K562 (cell line): ENCODE results near the gene BLOC1S3. TPM values are rescaled to one million over a fixed set of nuclear protein-coding genes. Genes with fewer than 3 reads are reported as not detected.

Experiments
- CBX3 ChIP-seq, 2 experiments: IDR thresholded peaks; 1 replicate in 1 of 2; 2 replicates in 1 of 2; pipeline ENCODE4 v1.6.1; 2012; ENCODE audit warnings: inconsistent platforms in 2 of 2, low read length in 2 of 2, borderline replicate concordance in 1 of 2, control low read depth in 1 of 2
- CEBPG ChIP-seq, 3 experiments: fragments of 200-800 bp in 1 of 3; sonication (Bioruptor generic) in 1 of 3; sonication (generic) in 1 of 3; formaldehyde crosslinking in 1 of 3; IDR thresholded peaks in 2 of 3; conservative IDR thresholded peaks in 1 of 3; 2 replicates each; pipeline versions ENCODE4 v1.6.1 to v1.8.0; 2016 to 2022; ENCODE audit warnings: missing compliant biosample characterization in 2 of 3, missing genetic modification characterization in 2 of 3, mild to moderate bottlenecking in 1 of 3, missing genetic modification reagents in 1 of 3
- DMBX1 ChIP-seq: fragments of 250-450 bp; sonication (Bioruptor Pico); IDR thresholded peaks from 2 replicates; pipeline ENCODE4 v1.8.0; 2022; ENCODE audit warnings: inconsistent platforms, mild to moderate bottlenecking, moderate library complexity, borderline replicate concordance
- KLF1 ChIP-seq: fragments of 450-650 bp; IDR thresholded peaks from 2 replicates; pipeline ENCODE4 v1.6.1; 2016; ENCODE audit warnings: missing genetic modification characterization, missing compliant biosample characterization
- NCOA6 ChIP-seq: fragments of 450-650 bp; IDR thresholded peaks from 2 replicates; pipeline ENCODE4 v1.6.1; 2017; ENCODE audit warnings: mild to moderate bottlenecking
- NFIX ChIP-seq: fragments of 250-450 bp; sonication (Bioruptor Pico); IDR thresholded peaks from 2 replicates; pipeline ENCODE4 v1.4.0; 2020; ENCODE audit warnings: low read depth, mild to moderate bottlenecking, moderate library complexity
- NFRKB ChIP-seq: fragments of 450-650 bp; IDR thresholded peaks from 2 replicates; pipeline ENCODE4 v1.6.1; 2016; ENCODE audit warnings: low read depth
- PRPF4 ChIP-seq: fragments of 200-400 bp; formaldehyde crosslinking; IDR thresholded peaks from one replicate; pipeline ENCODE4 v1.6.1; 2017; ENCODE audit warnings: low read length, low read depth, mild to moderate bottlenecking; ENCODE audit not compliant: insufficient read depth, poor library complexity, severe bottlenecking
- RBBP5 ChIP-seq: fragments of 200-600 bp; sonication (generic); IDR thresholded peaks from 2 replicates; pipeline ENCODE4 v1.6.1; 2012; ENCODE audit warnings: borderline replicate concordance, mild to moderate bottlenecking, low read length, control low read depth, inconsistent platforms; ENCODE audit not compliant: insufficient read depth, poor library complexity, severe bottlenecking
- SIN3B ChIP-seq: fragments of 450-650 bp; IDR thresholded peaks from 2 replicates; pipeline ENCODE4 v1.6.1; 2017; ENCODE audit warnings: low read depth, mild to moderate bottlenecking, moderate library complexity
- SRSF3 ChIP-seq: fragments of 200-400 bp; formaldehyde crosslinking; IDR thresholded peaks from 2 replicates; pipeline ENCODE4 v1.6.1; 2016; ENCODE audit warnings: mild to moderate bottlenecking, low read length, moderate library complexity; ENCODE audit not compliant: insufficient read depth
- SUPT5H ChIP-seq: fragments of 450-650 bp; IDR thresholded peaks from 2 replicates; pipeline ENCODE4 v1.6.1; 2016
- polyA plus RNA-seq, 8 experiments: library from polyadenylated mRNA; depleted of rRNA in 4 of 8; stranded (reverse) in 5 of 8; unstranded in 3 of 8; fragments of >200 nt; fragmentation: Nextera tagmentation in 2 of 8; fragmentation: Illumina TruSeq in 1 of 8; extraction: Ambion mirVana in 2 of 8; extraction: Trizol in 1 of 8; gene quantifications; 2 replicates each; pipeline versions ENCODE4 v1.2.1 to v1.2.3, GENCODE V29; 2011 to 2014; ENCODE audit warnings: inconsistent platforms in 1 of 8, missing spikeins in 1 of 8
- total RNA-seq, 7 experiments: library from RNA; depleted of rRNA in 6 of 7; stranded (reverse); fragments of >200 nt in 6 of 7; fragmentation: Illumina TruSeq in 2 of 7; extraction: Trizol in 2 of 7; gene quantifications; 2 replicates each; pipeline versions ENCODE4 v1.2.1 to v1.2.3, GENCODE V29; 2011 to 2021; ENCODE audit warnings: low replicate concordance in 1 of 7
- TF ChIP-seq, protein P1 (sequence below): IDR thresholded peaks from 3 replicates; pipeline ENCODE4 v1.6.1; 2011; ENCODE audit warnings: borderline replicate concordance, mild to moderate bottlenecking; ENCODE audit not compliant: insufficient read length, insufficient read depth
- TF ChIP-seq, protein P2 (sequence below): fragments of 450-650 bp; IDR thresholded peaks from 2 replicates; pipeline ENCODE4 v1.6.1; 2018; ENCODE audit warnings: mild to moderate bottlenecking, low read depth; ENCODE audit not compliant: partially characterized antibody
- TF ChIP-seq, protein P3 (sequence below): fragments of 250-450 bp; sonication (Bioruptor Pico); IDR thresholded peaks from 2 replicates; pipeline ENCODE4 v1.9.0; 2021; ENCODE audit warnings: mild to moderate bottlenecking, inconsistent platforms
- TF ChIP-seq, protein P4 (sequence below): sonication (generic); formaldehyde crosslinking; IDR thresholded peaks from 2 replicates; pipeline ENCODE4 v1.8.0; 2022; ENCODE audit warnings: missing genetic modification reagents, mild to moderate bottlenecking, borderline replicate concordance

BLOC1S3 gene
- total and polyA plus RNA-seq, 9 of the 15 experiments (the other 6 are each of a cell fraction or from before 2014, with no cell fraction given) = 3.9 to 20.2 (median 10.4) TPM

DNA sequence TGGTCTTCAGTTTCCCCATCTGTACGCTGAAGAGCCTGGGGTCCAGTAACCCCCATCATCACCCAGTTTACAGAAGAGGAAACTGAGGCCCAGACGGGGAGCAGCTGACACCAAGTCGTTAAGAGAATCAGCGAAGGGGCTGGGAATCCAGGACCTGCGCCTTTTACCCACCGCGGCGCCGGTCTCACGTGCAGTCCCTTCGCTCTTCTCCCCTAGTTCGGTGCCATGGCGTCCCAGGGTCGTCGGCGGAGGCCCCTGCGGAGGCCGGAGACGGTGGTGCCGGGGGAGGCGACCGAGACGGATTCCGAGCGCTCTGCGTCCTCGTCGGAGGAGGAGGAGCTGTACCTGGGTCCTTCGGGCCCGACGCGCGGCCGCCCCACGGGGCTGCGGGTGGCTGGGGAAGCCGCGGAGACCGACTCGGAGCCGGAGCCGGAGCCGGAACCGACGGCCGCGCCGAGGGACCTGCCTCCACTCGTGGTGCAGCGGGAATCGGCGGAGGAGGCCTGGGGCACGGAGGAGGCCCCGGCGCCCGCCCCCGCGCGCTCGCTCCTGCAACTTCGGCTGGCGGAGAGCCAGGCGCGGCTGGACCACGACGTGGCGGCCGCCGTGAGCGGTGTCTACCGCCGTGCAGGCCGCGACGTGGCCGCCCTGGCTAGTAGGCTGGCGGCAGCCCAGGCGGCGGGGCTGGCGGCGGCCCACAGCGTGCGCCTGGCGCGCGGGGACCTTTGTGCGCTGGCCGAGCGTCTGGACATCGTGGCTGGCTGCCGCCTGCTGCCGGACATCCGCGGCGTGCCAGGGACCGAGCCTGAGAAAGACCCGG lies 698 bp downstream of the BLOC1S3 start (continued):
- TF ChIP-seq, protein P1, sequence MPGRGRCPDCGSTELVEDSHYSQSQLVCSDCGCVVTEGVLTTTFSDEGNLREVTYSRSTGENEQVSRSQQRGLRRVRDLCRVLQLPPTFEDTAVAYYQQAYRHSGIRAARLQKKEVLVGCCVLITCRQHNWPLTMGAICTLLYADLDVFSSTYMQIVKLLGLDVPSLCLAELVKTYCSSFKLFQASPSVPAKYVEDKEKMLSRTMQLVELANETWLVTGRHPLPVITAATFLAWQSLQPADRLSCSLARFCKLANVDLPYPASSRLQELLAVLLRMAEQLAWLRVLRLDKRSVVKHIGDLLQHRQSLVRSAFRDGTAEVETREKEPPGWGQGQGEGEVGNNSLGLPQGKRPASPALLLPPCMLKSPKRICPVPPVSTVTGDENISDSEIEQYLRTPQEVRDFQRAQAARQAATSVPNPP = no peak
- TF ChIP-seq, protein P2, sequence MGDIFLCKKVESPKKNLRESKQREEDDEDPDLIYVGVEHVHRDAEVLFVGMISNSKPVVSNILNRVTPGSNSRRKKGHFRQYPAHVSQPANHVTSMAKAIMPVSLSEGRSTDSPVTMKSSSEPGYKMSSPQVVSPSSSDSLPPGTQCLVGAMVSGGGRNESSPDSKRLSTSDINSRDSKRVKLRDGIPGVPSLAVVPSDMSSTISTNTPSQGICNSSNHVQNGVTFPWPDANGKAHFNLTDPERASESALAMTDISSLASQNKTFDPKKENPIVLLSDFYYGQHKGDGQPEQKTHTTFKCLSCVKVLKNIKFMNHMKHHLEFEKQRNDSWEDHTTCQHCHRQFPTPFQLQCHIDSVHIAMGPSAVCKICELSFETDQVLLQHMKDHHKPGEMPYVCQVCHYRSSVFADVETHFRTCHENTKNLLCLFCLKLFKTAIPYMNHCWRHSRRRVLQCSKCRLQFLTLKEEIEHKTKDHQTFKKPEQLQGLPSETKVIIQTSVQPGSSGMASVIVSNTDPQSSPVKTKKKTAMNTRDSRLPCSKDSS = no peak
- TF ChIP-seq CEBPG (CRISPR knock-in tag; IDR thresholded peaks at IDR 0.05) (no peak), CEBPG (tag; conservative IDR thresholded peaks at IDR 0.05 in 1 of 2, IDR thresholded peaks at IDR 0.05 in 1 of 2) (no peak), SUPT5H (0 out of 2 replicates have a peak, but pooled peaks have one; percentile 30), DMBX1 (CRISPR knock-in tag) (no peak), KLF1 (tag) (peak; percentile 12; the same call in 1 of the 2 replicates), SIN3B (no peak; the same call in none of the 2 replicates), SRSF3 (no peak), PRPF4 (no peak), CBX3 (IDR thresholded peaks at IDR 0.05; ENCODE audit: borderline replicate concordance in 1 of 2, low read length in 2 of 2) (no peak), RBBP5 (peak; percentile 62), NFIX (CRISPR knock-in tag) (no peak), NFRKB (no peak), NCOA6 (peak; percentile 71; the same call in 1 of the 2 replicates)
- TF ChIP-seq, protein P3, sequence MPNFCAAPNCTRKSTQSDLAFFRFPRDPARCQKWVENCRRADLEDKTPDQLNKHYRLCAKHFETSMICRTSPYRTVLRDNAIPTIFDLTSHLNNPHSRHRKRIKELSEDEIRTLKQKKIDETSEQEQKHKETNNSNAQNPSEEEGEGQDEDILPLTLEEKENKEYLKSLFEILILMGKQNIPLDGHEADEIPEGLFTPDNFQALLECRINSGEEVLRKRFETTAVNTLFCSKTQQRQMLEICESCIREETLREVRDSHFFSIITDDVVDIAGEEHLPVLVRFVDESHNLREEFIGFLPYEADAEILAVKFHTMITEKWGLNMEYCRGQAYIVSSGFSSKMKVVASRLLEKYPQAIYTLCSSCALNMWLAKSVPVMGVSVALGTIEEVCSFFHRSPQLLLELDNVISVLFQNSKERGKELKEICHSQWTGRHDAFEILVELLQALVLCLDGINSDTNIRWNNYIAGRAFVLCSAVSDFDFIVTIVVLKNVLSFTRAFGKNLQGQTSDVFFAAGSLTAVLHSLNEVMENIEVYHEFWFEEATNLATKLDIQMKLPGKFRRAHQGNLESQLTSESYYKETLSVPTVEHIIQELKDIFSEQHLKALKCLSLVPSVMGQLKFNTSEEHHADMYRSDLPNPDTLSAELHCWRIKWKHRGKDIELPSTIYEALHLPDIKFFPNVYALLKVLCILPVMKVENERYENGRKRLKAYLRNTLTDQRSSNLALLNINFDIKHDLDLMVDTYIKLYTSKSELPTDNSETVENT (CRISPR knock-in tag) = peak; percentile 54
- TF ChIP-seq, protein P4, sequence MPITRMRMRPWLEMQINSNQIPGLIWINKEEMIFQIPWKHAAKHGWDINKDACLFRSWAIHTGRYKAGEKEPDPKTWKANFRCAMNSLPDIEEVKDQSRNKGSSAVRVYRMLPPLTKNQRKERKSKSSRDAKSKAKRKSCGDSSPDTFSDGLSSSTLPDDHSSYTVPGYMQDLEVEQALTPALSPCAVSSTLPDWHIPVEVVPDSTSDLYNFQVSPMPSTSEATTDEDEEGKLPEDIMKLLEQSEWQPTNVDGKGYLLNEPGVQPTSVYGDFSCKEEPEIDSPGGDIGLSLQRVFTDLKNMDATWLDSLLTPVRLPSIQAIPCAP (CRISPR knock-in tag) = no peak
